H9 (cell line): ENCODE results near the gene PDZD7. TPM values are rescaled to one million over a fixed set of nuclear protein-coding genes. Genes with fewer than 3 reads are reported as not detected.

Source experiments
- DNase-seq: peaks from one replicate; pipeline ENCODE4 v3.0.0-alpha.2; 2017
- H2AFZ ChIP-seq: one replicate; pipeline ENCODE4 v1.6.1; 2013; ENCODE audit warnings: mild to moderate bottlenecking, low read length, control low read depth, moderate library complexity
- H2AK5ac ChIP-seq: 2 replicates; pipeline ENCODE4 v1.6.1; 2013; ENCODE audit warnings: low read length, control low read depth, mixed read lengths; ENCODE audit not compliant: insufficient read length
- H2BK120ac ChIP-seq: one replicate; pipeline ENCODE4 v1.6.1; 2013; ENCODE audit warnings: low read depth, mild to moderate bottlenecking, low read length, control low read depth, inconsistent platforms; ENCODE audit not compliant: poor library complexity, severe bottlenecking
- H2BK12ac ChIP-seq: 2 replicates; pipeline ENCODE4 v1.6.1; 2013; ENCODE audit warnings: low read length, control low read depth, mixed read lengths, low read depth; ENCODE audit not compliant: insufficient read length
- H2BK15ac ChIP-seq: 2 replicates; pipeline ENCODE4 v1.6.1; 2013; ENCODE audit warnings: low read depth, low read length, control low read depth
- H2BK20ac ChIP-seq: one replicate; pipeline ENCODE4 v1.6.1; 2013; ENCODE audit warnings: low read depth, mild to moderate bottlenecking, low read length, control low read depth, inconsistent platforms; ENCODE audit not compliant: poor library complexity, severe bottlenecking
- H2BK5ac ChIP-seq: 2 replicates; pipeline ENCODE4 v1.6.1; 2013; ENCODE audit warnings: low read length, control low read depth, mixed read lengths; ENCODE audit not compliant: insufficient read length
- H3K14ac ChIP-seq: 2 replicates; pipeline ENCODE4 v1.6.1; 2013; ENCODE audit warnings: low read length, control low read depth; ENCODE audit not compliant: insufficient read depth
- H3K18ac ChIP-seq: 2 replicates; pipeline ENCODE4 v1.6.1; 2013; ENCODE audit warnings: low read depth, mild to moderate bottlenecking, mixed read lengths, low read length, control low read depth; ENCODE audit not compliant: insufficient read length
- H3K23ac ChIP-seq: 2 replicates; pipeline ENCODE4 v1.6.1; 2013; ENCODE audit warnings: low read length, control low read depth, mixed read lengths, low read depth; ENCODE audit not compliant: insufficient read length
- H3K23me2 ChIP-seq: 2 replicates; pipeline ENCODE4 v1.6.1; 2013; ENCODE audit warnings: low read depth, mild to moderate bottlenecking, mixed read lengths, low read length, control low read depth; ENCODE audit not compliant: insufficient read length, poor library complexity, severe bottlenecking
- H3K27ac ChIP-seq: 2 replicates; pipeline ENCODE4 v1.5.1; 2013; ENCODE audit warnings: low read length, control low read depth, mixed read lengths, low read depth; ENCODE audit not compliant: insufficient read length
- H3K27me3 ChIP-seq: 2 replicates; pipeline ENCODE4 v1.6.1; 2013; ENCODE audit warnings: low read length, control low read depth, inconsistent platforms; ENCODE audit not compliant: insufficient read depth
- H3K4ac ChIP-seq: 2 replicates; pipeline ENCODE4 v1.6.1; 2013; ENCODE audit warnings: low read depth, mild to moderate bottlenecking, control low read depth, inconsistent platforms, low read length, moderate library complexity
- H3K4me1 ChIP-seq: 2 replicates; pipeline ENCODE4 v1.6.1; 2013; ENCODE audit warnings: low read length, control low read depth, inconsistent platforms; ENCODE audit not compliant: insufficient read depth
- H3K4me2 ChIP-seq: 2 replicates; pipeline ENCODE4 v1.6.1; 2013; ENCODE audit warnings: low read length, control low read depth, mixed read lengths; ENCODE audit not compliant: insufficient read length, insufficient read depth
- H3K56ac ChIP-seq: 2 replicates; pipeline ENCODE4 v1.6.1; 2013; ENCODE audit warnings: low read depth, mild to moderate bottlenecking, mixed read lengths, low read length, control low read depth; ENCODE audit not compliant: insufficient read length
- H3K79me1 ChIP-seq: 2 replicates; pipeline ENCODE4 v1.6.1; 2013; ENCODE audit warnings: low read depth, mild to moderate bottlenecking, moderate library complexity, low read length, control low read depth, inconsistent platforms; ENCODE audit not compliant: insufficient read depth, poor library complexity, severe bottlenecking
- H3K79me2 ChIP-seq: 2 replicates; pipeline ENCODE4 v1.6.1; 2013; ENCODE audit warnings: low read length, control low read depth, inconsistent platforms; ENCODE audit not compliant: insufficient read depth
- H3K9ac ChIP-seq: 2 replicates; pipeline ENCODE4 v1.6.1; 2013; ENCODE audit warnings: low read length, control low read depth, mixed read lengths; ENCODE audit not compliant: insufficient read length; ENCODE audit errors: extremely low read depth
- H3K9me3 ChIP-seq: one replicate; pipeline ENCODE4 v1.6.1; 2013; ENCODE audit warnings: low read depth, low read length, inconsistent platforms; ENCODE audit not compliant: control insufficient read depth
- H3T11ph ChIP-seq: one replicate; pipeline ENCODE4 v1.6.1; 2013; ENCODE audit warnings: mild to moderate bottlenecking, low read length, control low read depth, inconsistent platforms
- H4K20me1 ChIP-seq: one replicate; pipeline ENCODE4 v1.6.1; 2013; ENCODE audit not compliant: control insufficient read depth, insufficient read length, insufficient read depth
- H4K5ac ChIP-seq: 2 replicates; pipeline ENCODE4 v1.6.1; 2013; ENCODE audit warnings: low read depth, mild to moderate bottlenecking, mixed read lengths, low read length, control low read depth; ENCODE audit not compliant: insufficient read length
- H4K8ac ChIP-seq: replicated peaks from 2 replicates; pipeline ENCODE4 v1.6.1; 2013; ENCODE audit warnings: low read length, control low read depth, mixed read lengths, low read depth; ENCODE audit not compliant: insufficient read length
- H4K91ac ChIP-seq: 2 replicates; pipeline ENCODE4 v1.6.1; 2013; ENCODE audit warnings: low read depth, mild to moderate bottlenecking, moderate library complexity, mixed read lengths, low read length, control low read depth; ENCODE audit not compliant: insufficient read length
- H3K27ac Mint-ChIP-seq, 3 experiments: 2 replicates in 2 of 3; 3 replicates in 1 of 3; pipeline ENCODE4 v1.8.0; 2020 to 2021; ENCODE audit warnings: mixed read lengths in 3 of 3, mild to moderate bottlenecking in 1 of 3, moderate library complexity in 1 of 3
- H3K27me3 Mint-ChIP-seq: 2 replicates; pipeline ENCODE4 v1.8.0; 2021; ENCODE audit warnings: low read depth, mild to moderate bottlenecking, moderate library complexity, mixed read lengths
- H3K36me3 Mint-ChIP-seq, 3 experiments: 2 replicates in 2 of 3; 3 replicates in 1 of 3; pipeline ENCODE4 v1.8.0; 2020 to 2021; ENCODE audit warnings: low read depth in 3 of 3, mixed read lengths in 3 of 3; ENCODE audit not compliant: insufficient read depth in 1 of 3
- H3K4me1 Mint-ChIP-seq, 2 experiments: 2 replicates each; pipeline ENCODE4 v1.8.0; 2020; ENCODE audit warnings: mixed read lengths in 2 of 2
- H3K4me3 Mint-ChIP-seq, 2 experiments: 2 replicates in 1 of 2; 3 replicates in 1 of 2; pipeline ENCODE4 v1.8.0; 2020 to 2021; ENCODE audit warnings: mild to moderate bottlenecking in 2 of 2, mixed read lengths in 2 of 2, moderate library complexity in 1 of 2
- H3K9me3 Mint-ChIP-seq, 2 experiments: 2 replicates in 1 of 2; 3 replicates in 1 of 2; pipeline ENCODE4 v1.8.0; 2020; ENCODE audit warnings: mild to moderate bottlenecking in 2 of 2, mixed read lengths in 2 of 2, moderate library complexity in 1 of 2
- WGBS: extraction: QIAGEN DNeasy Blood & Tissue Kit; methylation state at CpG from one replicate; pipeline ENCODE4 v1.1.7; 2013; ENCODE audit warnings: missing lambda C conversion rate, low lambda C conversion rate, mixed read lengths; ENCODE audit not compliant: insufficient read length; ENCODE audit errors: extremely low coverage; 5-methylcytosine and 5-hydroxymethylcytosine counted together
- total RNA-seq: library from RNA; stranded (reverse); gene quantifications from 2 replicates; pipeline ENCODE4 v1.2.1, GENCODE V29; 2021
- TF ChIP-seq, protein P1 (sequence below): fragments of 200-600 bp; sonication (generic); conservative IDR thresholded peaks from 3 replicates; pipeline ENCODE4 v1.8.0; 2021; ENCODE audit warnings: antibody characterized with exemption, mild to moderate bottlenecking

PDZD7 gene
- total RNA-seq, 1 experiment from 2014 or later = 2.0 TPM

DNA sequence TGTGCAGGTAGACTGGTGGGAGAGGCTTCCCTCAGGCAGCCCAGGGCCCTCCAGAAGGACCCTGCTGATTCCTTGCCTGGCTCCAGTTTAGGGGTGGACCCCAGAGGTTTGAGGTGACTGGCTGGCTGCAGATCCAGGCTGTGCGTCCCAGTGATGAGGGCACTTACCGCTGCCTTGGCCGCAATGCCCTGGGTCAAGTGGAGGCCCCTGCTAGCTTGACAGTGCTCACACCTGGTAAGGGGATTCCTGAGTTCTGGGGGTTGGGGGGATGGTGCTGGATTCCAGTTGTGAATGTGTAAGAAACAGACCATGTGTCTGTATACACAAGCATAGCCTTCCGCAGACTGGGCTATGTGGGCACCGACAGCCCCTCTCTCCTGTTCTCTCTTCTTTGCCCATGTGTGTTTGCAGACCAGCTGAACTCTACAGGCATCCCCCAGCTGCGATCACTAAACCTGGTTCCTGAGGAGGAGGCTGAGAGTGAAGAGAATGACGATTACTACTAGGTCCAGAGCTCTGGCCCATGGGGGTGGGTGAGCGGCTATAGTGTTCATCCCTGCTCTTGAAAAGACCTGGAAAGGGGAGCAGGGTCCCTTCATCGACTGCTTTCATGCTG, 33.6 kb upstream of the PDZD7 start:
- no CpG with 5 or more reads among the region's 9 CpGs for WGBS
- Histone ChIP-seq H3T11ph (no peak overlapping the region), H2AK5ac (no peak overlapping the region), H3K4ac (no peak overlapping the region), H4K5ac (no peak overlapping the region), H3K23ac (no peak overlapping the region), H2BK20ac (no peak overlapping the region), H4K8ac (no peak overlapping the region), H3K79me1 (no peaks in the 10 kb centered on the region), H2BK12ac (no peak overlapping the region), H2BK120ac (no peak overlapping the region), H3K23me2 (peaks cover 42% of the 10 kb centered on the region), H2BK5ac (no peak overlapping the region), H3K18ac (no peak overlapping the region), H4K20me1 (no peaks in the 10 kb centered on the region), H3K9ac (no peak overlapping the region), H3K4me1 (no peaks in the 10 kb centered on the region; the same call in 1 of the 2 replicates), H3K14ac (no peak overlapping the region), H2AFZ (no peak overlapping the region), H4K91ac (no peak overlapping the region), H2BK15ac (no peak overlapping the region), H3K56ac (no peak overlapping the region), H3K9me3 (no peaks in the 10 kb centered on the region), H3K4me2 (no peak overlapping the region), H3K27ac (no peak overlapping the region), H3K27me3 (peaks cover 45% of the 10 kb centered on the region), H3K79me2 (no peaks in the 10 kb centered on the region)
- TF ChIP-seq, protein P1, sequence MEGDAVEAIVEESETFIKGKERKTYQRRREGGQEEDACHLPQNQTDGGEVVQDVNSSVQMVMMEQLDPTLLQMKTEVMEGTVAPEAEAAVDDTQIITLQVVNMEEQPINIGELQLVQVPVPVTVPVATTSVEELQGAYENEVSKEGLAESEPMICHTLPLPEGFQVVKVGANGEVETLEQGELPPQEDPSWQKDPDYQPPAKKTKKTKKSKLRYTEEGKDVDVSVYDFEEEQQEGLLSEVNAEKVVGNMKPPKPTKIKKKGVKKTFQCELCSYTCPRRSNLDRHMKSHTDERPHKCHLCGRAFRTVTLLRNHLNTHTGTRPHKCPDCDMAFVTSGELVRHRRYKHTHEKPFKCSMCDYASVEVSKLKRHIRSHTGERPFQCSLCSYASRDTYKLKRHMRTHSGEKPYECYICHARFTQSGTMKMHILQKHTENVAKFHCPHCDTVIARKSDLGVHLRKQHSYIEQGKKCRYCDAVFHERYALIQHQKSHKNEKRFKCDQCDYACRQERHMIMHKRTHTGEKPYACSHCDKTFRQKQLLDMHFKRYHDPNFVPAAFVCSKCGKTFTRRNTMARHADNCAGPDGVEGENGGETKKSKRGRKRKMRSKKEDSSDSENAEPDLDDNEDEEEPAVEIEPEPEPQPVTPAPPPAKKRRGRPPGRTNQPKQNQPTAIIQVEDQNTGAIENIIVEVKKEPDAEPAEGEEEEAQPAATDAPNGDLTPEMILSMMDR = no peak
- peaks cover 28 to 38% of the 10 kb centered on the region in 2 experiments for H3K4me1 Mint-ChIP-seq
- H3K4me3 Mint-ChIP-seq = no peak overlapping the region; a peak in 1 of 5 replicates
- H3K36me3 Mint-ChIP-seq = no peaks in the 10 kb centered on the region; a peak in 1 of 7 replicates
- H3K27ac Mint-ChIP-seq = no peak overlapping the region
- no peaks in the 10 kb centered on the region; a peak in 1 of 5 replicates for H3K9me3 Mint-ChIP-seq
- no peak for DNase-seq
- peaks cover 64% of the 10 kb centered on the region for H3K27me3 Mint-ChIP-seq
